Liver (tissue), 9 donors: Measurements from ENCODE around the gene FAM111A. TPM values are rescaled to one million over a fixed set of nuclear protein-coding genes. Genes with fewer than 3 reads are reported as not detected.
A peak's percentile ranks its signal among the peaks of the same experiment; 100 is the strongest.

ENCODE experiments used
- DNase-seq: peaks from one replicate; pipeline ENCODE4 v3.0.0-alpha.2; 2017; ENCODE audit warnings: low spot score
- H3K27ac ChIP-seq, 2 donors: one replicate each; pipeline ENCODE4 v1.7.0; 2013; ENCODE audit warnings: inconsistent platforms in 2 of 2, low read length in 2 of 2, control low read depth in 1 of 2, low read depth in 1 of 2, mild to moderate bottlenecking in 1 of 2
- H3K27me3 ChIP-seq, 4 donors: one replicate each; pipeline versions ENCODE4 v1.6.1 to v1.7.0; 2013; ENCODE audit warnings: low read length in 3 of 4, inconsistent platforms in 1 of 4, mild to moderate bottlenecking in 1 of 4, moderate library complexity in 1 of 4; ENCODE audit not compliant: control insufficient read depth in 4 of 4, insufficient read depth in 4 of 4
- H3K36me3 ChIP-seq, 4 donors: one replicate each; pipeline versions ENCODE4 v1.6.1 to v1.7.0; 2013; ENCODE audit warnings: low read length in 3 of 4, mild to moderate bottlenecking in 3 of 4, low read depth in 1 of 4, moderate library complexity in 1 of 4; ENCODE audit not compliant: control insufficient read depth in 4 of 4, insufficient read depth in 3 of 4
- H3K4me1 ChIP-seq, 4 donors: one replicate each; pipeline versions ENCODE4 v1.6.1 to v1.7.0; 2013; ENCODE audit warnings: low read length in 3 of 4, mild to moderate bottlenecking in 3 of 4, moderate library complexity in 1 of 4; ENCODE audit not compliant: control insufficient read depth in 4 of 4, insufficient read depth in 4 of 4
- H3K4me3 ChIP-seq, 3 donors: one replicate each; pipeline versions ENCODE4 v1.6.1 to v1.7.0; 2013; ENCODE audit warnings: low read length in 3 of 3, control low read depth in 1 of 3, low read depth in 1 of 3, mild to moderate bottlenecking in 1 of 3
- H3K9ac ChIP-seq, 2 donors: one replicate each; pipeline ENCODE4 v1.7.0; 2013; ENCODE audit warnings: low read length in 2 of 2, mild to moderate bottlenecking in 2 of 2, moderate library complexity in 2 of 2, control low read depth in 1 of 2, low read depth in 1 of 2
- H3K9me3 ChIP-seq, 4 donors: one replicate each; pipeline versions ENCODE4 v1.6.1 to v1.7.0; 2013; ENCODE audit warnings: low read length in 3 of 4; ENCODE audit not compliant: control insufficient read depth in 4 of 4
- EGR1 ChIP-seq, 2 donors: IDR thresholded peaks; 2 replicates each; pipeline ENCODE4 v1.6.1; 2016 to 2018; ENCODE audit warnings: antibody characterized with exemption in 2 of 2, low read depth in 2 of 2
- FOXA1 ChIP-seq: IDR thresholded peaks from 2 replicates; pipeline ENCODE4 v1.6.1; 2016; ENCODE audit warnings: antibody characterized with exemption
- FOXA2 ChIP-seq: IDR thresholded peaks from 2 replicates; pipeline ENCODE4 v1.6.1; 2016; ENCODE audit warnings: antibody characterized with exemption
- GABPA ChIP-seq, 2 donors: IDR thresholded peaks in 1 of 2; conservative IDR thresholded peaks in 1 of 2; 2 replicates each; pipeline ENCODE4 v1.6.1; 2016; ENCODE audit warnings: antibody characterized with exemption in 2 of 2, mild to moderate bottlenecking in 1 of 2, moderate library complexity in 1 of 2
- HNF4A ChIP-seq, 2 donors: conservative IDR thresholded peaks; 2 replicates each; pipeline ENCODE4 v1.6.1; 2016; ENCODE audit warnings: antibody characterized with exemption in 2 of 2, mild to moderate bottlenecking in 2 of 2
- HNF4G ChIP-seq: IDR thresholded peaks from 2 replicates; pipeline ENCODE4 v1.6.1; 2016; ENCODE audit warnings: antibody characterized with exemption
- JUND ChIP-seq, 2 donors: IDR thresholded peaks; 2 replicates each; pipeline ENCODE4 v1.6.1; 2016; ENCODE audit warnings: antibody characterized with exemption in 2 of 2
- NR2F2 ChIP-seq: IDR thresholded peaks from 2 replicates; pipeline ENCODE4 v1.6.1; 2016; ENCODE audit warnings: antibody characterized with exemption
- RAD21 ChIP-seq, 2 donors: IDR thresholded peaks; 2 replicates each; pipeline ENCODE4 v1.6.1; 2016; ENCODE audit warnings: antibody characterized with exemption in 2 of 2, mild to moderate bottlenecking in 2 of 2
- RXRA ChIP-seq, 2 donors: IDR thresholded peaks; 2 replicates each; pipeline ENCODE4 v1.6.1; 2017 to 2018; ENCODE audit warnings: antibody characterized with exemption in 2 of 2, mild to moderate bottlenecking in 1 of 2
- SP1 ChIP-seq: IDR thresholded peaks from 2 replicates; pipeline ENCODE4 v1.6.1; 2018; ENCODE audit warnings: antibody characterized with exemption, mild to moderate bottlenecking
- TAF1 ChIP-seq: conservative IDR thresholded peaks from 2 replicates; pipeline ENCODE4 v1.6.1; 2016; ENCODE audit warnings: antibody characterized with exemption, mild to moderate bottlenecking
- YY1 ChIP-seq: IDR thresholded peaks from 2 replicates; pipeline ENCODE4 v1.6.1; 2016; ENCODE audit warnings: antibody characterized with exemption, mild to moderate bottlenecking
- WGBS: extraction: QIAGEN DNeasy Blood & Tissue Kit; methylation state at CpG from one replicate; pipeline ENCODE4 v1.1.7; 2013; 5-methylcytosine and 5-hydroxymethylcytosine counted together
- polyA plus RNA-seq, 2 donors: library from polyadenylated mRNA; stranded (reverse) in 1 of 2; unstranded in 1 of 2; fragments of 200-250 nt in 1 of 2; fragments of >200 nt in 1 of 2; fragmentation: Nextera tagmentation in 1 of 2; extraction: Ambion mirVana in 1 of 2; gene quantifications; one replicate each; pipeline versions ENCODE4 v1.2.1 to v1.2.3, GENCODE V29; 2013 to 2015
- total RNA-seq, 2 donors: library from RNA; depleted of rRNA; stranded (reverse); fragments of >200 nt; gene quantifications; one replicate each; pipeline ENCODE4 v1.2.3, GENCODE V29; 2014
- TF ChIP-seq, protein P1 (sequence below): IDR thresholded peaks from 2 replicates; pipeline ENCODE4 v1.6.1; 2016; ENCODE audit warnings: antibody characterized with exemption
- TF ChIP-seq, protein P2 (sequence below): IDR thresholded peaks from 2 replicates; pipeline ENCODE4 v1.6.1; 2016; ENCODE audit warnings: antibody characterized with exemption
- TF ChIP-seq, protein P3 (sequence below): fragments of 150-350 bp; IDR thresholded peaks from 2 replicates; pipeline ENCODE4 v1.5.1; 2017; ENCODE audit warnings: improper control_type of control experiment, low read depth, low read length; ENCODE audit not compliant: missing input control
- TF ChIP-seq, protein P4 (sequence below): IDR thresholded peaks from 2 replicates; pipeline ENCODE4 v1.6.1; 2016; ENCODE audit warnings: antibody characterized with exemption
- TF ChIP-seq, protein P5 (sequence below): IDR thresholded peaks from 2 replicates; pipeline ENCODE4 v1.6.1; 2016; ENCODE audit warnings: antibody characterized with exemption, mild to moderate bottlenecking
- donor health status: healthy.
- donor health status: healthy.
- donor health status: healthy.
- donor health status: healthy.
- donor health status: healthy.

Gene FAM111A
- total and polyA plus RNA-seq, 4 donors, result 5.9 to 27.0 (median 14.2) TPM

DNA sequence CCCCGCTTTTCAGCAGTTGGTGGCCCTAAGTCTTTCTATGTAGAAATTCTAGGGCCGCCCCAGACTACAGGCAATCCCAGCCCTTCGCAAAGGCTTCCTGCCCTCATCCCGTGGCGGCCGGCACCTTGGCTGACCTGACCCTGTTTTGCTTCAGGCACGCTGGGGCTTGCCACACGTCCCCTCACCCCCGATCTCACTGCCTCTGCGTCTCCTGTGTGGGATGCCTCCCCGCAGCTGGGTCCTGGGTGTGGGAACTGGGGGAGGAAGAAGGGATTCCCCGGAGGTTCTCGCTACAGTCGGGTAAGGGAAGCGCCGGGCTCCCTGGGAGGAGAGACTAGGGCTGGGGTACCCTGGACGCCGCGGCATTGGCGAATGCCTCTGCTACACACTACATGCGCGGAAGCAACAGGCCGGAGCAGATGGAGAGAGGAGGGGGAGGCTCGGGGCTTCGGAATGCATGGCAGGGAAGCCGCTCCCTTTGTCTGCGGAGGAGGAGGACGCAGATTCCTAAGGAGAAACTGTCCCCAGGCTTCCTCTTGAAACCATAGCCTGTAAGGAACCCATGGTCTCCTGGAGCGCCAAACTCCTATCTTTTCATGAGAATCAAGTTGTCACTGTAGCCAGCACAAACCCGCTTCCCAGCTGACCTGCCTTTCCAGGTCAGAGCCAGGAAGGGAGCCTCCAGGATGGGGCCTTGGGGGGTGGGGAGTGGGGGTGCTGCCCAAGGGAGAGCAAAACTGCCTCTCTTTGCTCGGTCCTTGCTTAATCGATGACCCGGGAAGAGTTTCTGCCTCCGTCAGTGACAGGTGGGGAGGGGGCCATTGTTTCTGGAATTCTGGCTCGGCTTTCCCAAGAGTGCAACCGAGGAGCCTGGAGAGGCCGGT, 30.7 kb downstream of the FAM111A start:
- DNase-seq, result no peak
- TF ChIP-seq, protein P1, sequence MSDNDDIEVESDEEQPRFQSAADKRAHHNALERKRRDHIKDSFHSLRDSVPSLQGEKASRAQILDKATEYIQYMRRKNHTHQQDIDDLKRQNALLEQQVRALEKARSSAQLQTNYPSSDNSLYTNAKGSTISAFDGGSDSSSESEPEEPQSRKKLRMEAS, result no peak
- TF ChIP-seq NR2F2, result no peak
- TF ChIP-seq FOXA1, result no peak
- no peak for TF ChIP-seq RAD21 (IDR thresholded peaks at IDR 0.05)
- TF ChIP-seq, protein P2, sequence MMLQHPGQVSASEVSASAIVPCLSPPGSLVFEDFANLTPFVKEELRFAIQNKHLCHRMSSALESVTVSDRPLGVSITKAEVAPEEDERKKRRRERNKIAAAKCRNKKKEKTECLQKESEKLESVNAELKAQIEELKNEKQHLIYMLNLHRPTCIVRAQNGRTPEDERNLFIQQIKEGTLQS, result no peak
- no peak for TF ChIP-seq HNF4A (conservative IDR thresholded peaks at IDR 0.05)
- TF ChIP-seq EGR1 (IDR thresholded peaks at IDR 0.05; ENCODE audit: low read depth in 2 of 2), result no peak
- no peak for TF ChIP-seq YY1
- TF ChIP-seq FOXA2, result no peak
- no peak for TF ChIP-seq HNF4G
- TF ChIP-seq GABPA (IDR thresholded peaks at IDR 0.05 in 1 of 2, conservative IDR thresholded peaks at IDR 0.05 in 1 of 2), result no peak
- TF ChIP-seq RXRA (IDR thresholded peaks at IDR 0.05), result no peak
- TF ChIP-seq, protein P3, sequence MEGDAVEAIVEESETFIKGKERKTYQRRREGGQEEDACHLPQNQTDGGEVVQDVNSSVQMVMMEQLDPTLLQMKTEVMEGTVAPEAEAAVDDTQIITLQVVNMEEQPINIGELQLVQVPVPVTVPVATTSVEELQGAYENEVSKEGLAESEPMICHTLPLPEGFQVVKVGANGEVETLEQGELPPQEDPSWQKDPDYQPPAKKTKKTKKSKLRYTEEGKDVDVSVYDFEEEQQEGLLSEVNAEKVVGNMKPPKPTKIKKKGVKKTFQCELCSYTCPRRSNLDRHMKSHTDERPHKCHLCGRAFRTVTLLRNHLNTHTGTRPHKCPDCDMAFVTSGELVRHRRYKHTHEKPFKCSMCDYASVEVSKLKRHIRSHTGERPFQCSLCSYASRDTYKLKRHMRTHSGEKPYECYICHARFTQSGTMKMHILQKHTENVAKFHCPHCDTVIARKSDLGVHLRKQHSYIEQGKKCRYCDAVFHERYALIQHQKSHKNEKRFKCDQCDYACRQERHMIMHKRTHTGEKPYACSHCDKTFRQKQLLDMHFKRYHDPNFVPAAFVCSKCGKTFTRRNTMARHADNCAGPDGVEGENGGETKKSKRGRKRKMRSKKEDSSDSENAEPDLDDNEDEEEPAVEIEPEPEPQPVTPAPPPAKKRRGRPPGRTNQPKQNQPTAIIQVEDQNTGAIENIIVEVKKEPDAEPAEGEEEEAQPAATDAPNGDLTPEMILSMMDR, result no peak
- H3K27me3 ChIP-seq, result no peaks in the 10 kb centered on the region
- H3K36me3 ChIP-seq, result peaks cover 0 to 4% (median 0%) of the 10 kb centered on the region in 4 donors
- no peaks in the 10 kb centered on the region for H3K9me3 ChIP-seq
- 6% methylated on average over 37 of the region's 37 CpGs for WGBS
- H3K4me1 ChIP-seq, result peaks cover 10 to 52% (median 32%) of the 10 kb centered on the region in 4 donors
- peak overlapping the region; percentile 16 to 74 for H3K9ac ChIP-seq
- peak overlapping the region; percentile 90 to 91 for H3K27ac ChIP-seq
- peak overlapping the region; percentile 81 to 90 (median 90) for H3K4me3 ChIP-seq

DNA sequence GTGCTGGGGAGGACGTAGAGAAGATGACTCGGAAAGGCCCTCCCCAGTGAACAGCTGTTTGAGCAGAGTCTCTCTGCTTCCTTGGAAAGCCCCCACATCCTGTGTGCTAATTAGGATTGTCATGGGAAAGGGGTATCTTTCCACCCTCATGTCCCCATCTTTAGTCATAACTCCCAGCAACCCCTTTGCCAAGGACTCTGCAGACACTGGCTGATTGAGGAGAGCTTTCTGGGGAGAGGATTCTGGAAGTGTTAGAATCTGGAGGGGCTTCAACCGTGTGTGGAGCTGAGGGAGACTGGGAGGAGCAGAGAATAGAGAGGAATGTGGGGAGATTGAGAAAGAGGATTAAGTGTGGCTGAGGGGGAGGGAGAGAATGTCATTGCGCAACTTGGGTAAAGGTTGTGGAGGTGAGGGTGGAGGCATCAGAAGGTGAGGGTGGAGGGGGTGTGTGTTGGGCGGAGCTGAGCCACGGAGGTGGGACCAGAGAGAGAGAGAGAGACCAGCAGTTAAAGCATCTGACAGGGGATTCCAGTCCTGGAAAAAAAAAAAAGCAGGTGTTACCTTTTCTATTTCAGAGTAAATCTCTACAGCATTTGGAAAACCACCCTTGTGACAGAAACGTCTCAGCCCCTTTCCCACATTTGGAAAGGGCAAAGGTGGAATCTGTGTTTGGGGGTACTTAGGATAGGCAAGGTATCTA, 31.5 kb downstream of the FAM111A start:
- H3K9ac ChIP-seq, result peak overlapping the region; percentile 51 to 58
- H3K4me1 ChIP-seq, result peaks cover 10 to 52% (median 32%) of the 10 kb centered on the region in 4 donors
- no peaks in the 10 kb centered on the region for H3K9me3 ChIP-seq
- peak; percentile 58 for DNase-seq
- H3K4me3 ChIP-seq, result peak overlapping the region; percentile 81 to 90 (median 90)
- H3K27ac ChIP-seq, result peak overlapping the region; percentile 90 to 91
- peaks cover 0 to 5% (median 0%) of the 10 kb centered on the region in 4 donors for H3K36me3 ChIP-seq
- no peaks in the 10 kb centered on the region for H3K27me3 ChIP-seq
- WGBS, result 15% methylated on average over 7 of the region's 7 CpGs
- no peak for TF ChIP-seq GABPA (IDR thresholded peaks at IDR 0.05 in 1 of 2, conservative IDR thresholded peaks at IDR 0.05 in 1 of 2)
- TF ChIP-seq SP1, result no peak
- TF ChIP-seq, protein P1, result peak; percentile 32
- TF ChIP-seq HNF4A (conservative IDR thresholded peaks at IDR 0.05), result no peak
- TF ChIP-seq, protein P2, result no peak
- TF ChIP-seq FOXA1, result peak; percentile 26
- TF ChIP-seq, protein P4, sequence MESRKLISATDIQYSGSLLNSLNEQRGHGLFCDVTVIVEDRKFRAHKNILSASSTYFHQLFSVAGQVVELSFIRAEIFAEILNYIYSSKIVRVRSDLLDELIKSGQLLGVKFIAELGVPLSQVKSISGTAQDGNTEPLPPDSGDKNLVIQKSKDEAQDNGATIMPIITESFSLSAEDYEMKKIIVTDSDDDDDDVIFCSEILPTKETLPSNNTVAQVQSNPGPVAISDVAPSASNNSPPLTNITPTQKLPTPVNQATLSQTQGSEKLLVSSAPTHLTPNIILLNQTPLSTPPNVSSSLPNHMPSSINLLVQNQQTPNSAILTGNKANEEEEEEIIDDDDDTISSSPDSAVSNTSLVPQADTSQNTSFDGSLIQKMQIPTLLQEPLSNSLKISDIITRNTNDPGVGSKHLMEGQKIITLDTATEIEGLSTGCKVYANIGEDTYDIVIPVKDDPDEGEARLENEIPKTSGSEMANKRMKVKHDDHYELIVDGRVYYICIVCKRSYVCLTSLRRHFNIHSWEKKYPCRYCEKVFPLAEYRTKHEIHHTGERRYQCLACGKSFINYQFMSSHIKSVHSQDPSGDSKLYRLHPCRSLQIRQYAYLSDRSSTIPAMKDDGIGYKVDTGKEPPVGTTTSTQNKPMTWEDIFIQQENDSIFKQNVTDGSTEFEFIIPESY, result no peak
- TF ChIP-seq HNF4G, result no peak
- TF ChIP-seq YY1, result peak; percentile 4
- TF ChIP-seq, protein P5, sequence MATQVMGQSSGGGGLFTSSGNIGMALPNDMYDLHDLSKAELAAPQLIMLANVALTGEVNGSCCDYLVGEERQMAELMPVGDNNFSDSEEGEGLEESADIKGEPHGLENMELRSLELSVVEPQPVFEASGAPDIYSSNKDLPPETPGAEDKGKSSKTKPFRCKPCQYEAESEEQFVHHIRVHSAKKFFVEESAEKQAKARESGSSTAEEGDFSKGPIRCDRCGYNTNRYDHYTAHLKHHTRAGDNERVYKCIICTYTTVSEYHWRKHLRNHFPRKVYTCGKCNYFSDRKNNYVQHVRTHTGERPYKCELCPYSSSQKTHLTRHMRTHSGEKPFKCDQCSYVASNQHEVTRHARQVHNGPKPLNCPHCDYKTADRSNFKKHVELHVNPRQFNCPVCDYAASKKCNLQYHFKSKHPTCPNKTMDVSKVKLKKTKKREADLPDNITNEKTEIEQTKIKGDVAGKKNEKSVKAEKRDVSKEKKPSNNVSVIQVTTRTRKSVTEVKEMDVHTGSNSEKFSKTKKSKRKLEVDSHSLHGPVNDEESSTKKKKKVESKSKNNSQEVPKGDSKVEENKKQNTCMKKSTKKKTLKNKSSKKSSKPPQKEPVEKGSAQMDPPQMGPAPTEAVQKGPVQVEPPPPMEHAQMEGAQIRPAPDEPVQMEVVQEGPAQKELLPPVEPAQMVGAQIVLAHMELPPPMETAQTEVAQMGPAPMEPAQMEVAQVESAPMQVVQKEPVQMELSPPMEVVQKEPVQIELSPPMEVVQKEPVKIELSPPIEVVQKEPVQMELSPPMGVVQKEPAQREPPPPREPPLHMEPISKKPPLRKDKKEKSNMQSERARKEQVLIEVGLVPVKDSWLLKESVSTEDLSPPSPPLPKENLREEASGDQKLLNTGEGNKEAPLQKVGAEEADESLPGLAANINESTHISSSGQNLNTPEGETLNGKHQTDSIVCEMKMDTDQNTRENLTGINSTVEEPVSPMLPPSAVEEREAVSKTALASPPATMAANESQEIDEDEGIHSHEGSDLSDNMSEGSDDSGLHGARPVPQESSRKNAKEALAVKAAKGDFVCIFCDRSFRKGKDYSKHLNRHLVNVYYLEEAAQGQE, result peak; percentile 71
- TF ChIP-seq RXRA (IDR thresholded peaks at IDR 0.05), result peak; percentile 89 to 90
- peak in 1 of 2 donors; percentile 75 for TF ChIP-seq EGR1 (IDR thresholded peaks at IDR 0.05; ENCODE audit: low read depth in 2 of 2)
- TF ChIP-seq TAF1, result peak; percentile 50
- TF ChIP-seq, protein P3, result no peak
- TF ChIP-seq JUND (IDR thresholded peaks at IDR 0.05), result peak in 1 of 2 donors; percentile 42
